CD4-positive, alpha-beta memory T cell (primary cell): ENCODE results near the gene BRK1. TPM values are rescaled to one million over a fixed set of nuclear protein-coding genes. Genes with fewer than 3 reads are reported as not detected.
"Not testable (repeated sequence)": the region's sequence is repeated elsewhere in the genome, so short reads cannot be mapped to it uniquely, and the experiment has no call there.

ENCODE experiments used
- CTCF ChIA-PET: fragments of 350-600 bp; sonication (Branson Sonifier 250); formaldehyde crosslinking; loops from one replicate; lab custom pipeline; 2021; ENCODE audit warnings: inconsistent platforms; ENCODE audit not compliant: partially characterized antibody; lab: Charles Lee
- POLR2A ChIA-PET: fragments of 350-600 bp; sonication (Branson Sonifier 250); formaldehyde crosslinking; loops from one replicate; lab custom pipeline; 2021; ENCODE audit not compliant: partially characterized antibody; lab: Charles Lee
- DNase-seq, 5 donors: peaks; one replicate each; pipeline versions ENCODE4 v3.0.0 to v3.0.0-alpha.2; 2020 to 2022; ENCODE audit warnings: mixed read lengths in 1 of 5
- H3K27ac ChIP-seq: one replicate; pipeline ENCODE4 v1.7.0; 2013; ENCODE audit warnings: low read depth, low read length
- H3K27me3 ChIP-seq: 2 replicates; pipeline ENCODE4 v1.7.0; 2013; ENCODE audit warnings: mild to moderate bottlenecking, low read length, moderate library complexity; ENCODE audit not compliant: insufficient read depth
- H3K36me3 ChIP-seq: 2 replicates; pipeline ENCODE4 v1.7.0; 2013; ENCODE audit warnings: mild to moderate bottlenecking, low read length, moderate library complexity; ENCODE audit not compliant: insufficient read depth
- H3K4me1 ChIP-seq: 2 replicates; pipeline ENCODE4 v1.7.0; 2013; ENCODE audit warnings: mild to moderate bottlenecking, low read length, moderate library complexity; ENCODE audit not compliant: insufficient read depth
- H3K4me3 ChIP-seq, 2 donors: one replicate each; pipeline ENCODE4 v1.7.0; 2013; ENCODE audit warnings: low read length in 2 of 2, mild to moderate bottlenecking in 1 of 2
- H3K9me3 ChIP-seq, 2 donors: one replicate each; pipeline ENCODE4 v1.7.0; 2013; ENCODE audit warnings: low read length in 2 of 2, control low read depth in 1 of 2; ENCODE audit not compliant: control insufficient read depth in 1 of 2
- H3K27ac Mint-ChIP-seq, 7 donors: one replicate each; pipeline ENCODE4 v1.8.0; 2020 to 2021; ENCODE audit warnings: mixed read lengths in 7 of 7, mild to moderate bottlenecking in 6 of 7, inconsistent platforms in 3 of 7, moderate library complexity in 3 of 7
- H3K27me3 Mint-ChIP-seq, 2 donors: one replicate each; pipeline ENCODE4 v1.8.0; 2020 to 2021; ENCODE audit warnings: mixed read lengths in 2 of 2
- H3K36me3 Mint-ChIP-seq, 2 donors: one replicate each; pipeline ENCODE4 v1.8.0; 2020 to 2021; ENCODE audit warnings: mixed read lengths in 2 of 2, inconsistent platforms in 1 of 2, mild to moderate bottlenecking in 1 of 2
- H3K4me1 Mint-ChIP-seq, 4 donors: one replicate each; pipeline ENCODE4 v1.8.0; 2020 to 2021; ENCODE audit warnings: mixed read lengths in 4 of 4, mild to moderate bottlenecking in 1 of 4
- H3K4me3 Mint-ChIP-seq, 8 donors: one replicate each; pipeline ENCODE4 v1.8.0; 2020 to 2021; ENCODE audit warnings: mixed read lengths in 8 of 8, mild to moderate bottlenecking in 7 of 8, moderate library complexity in 6 of 8, inconsistent platforms in 3 of 8
- H3K9me3 Mint-ChIP-seq, 8 donors: one replicate each; pipeline ENCODE4 v1.8.0; 2020 to 2021; ENCODE audit warnings: mixed read lengths in 8 of 8, mild to moderate bottlenecking in 5 of 8, inconsistent platforms in 3 of 8, moderate library complexity in 1 of 8
- intact Hi-C: fragments of 100-400 bp; cut with micrococcal nuclease; formaldehyde crosslinking; loops from one replicate; pipeline ENCODE4 v1.15.1; 2023
- polyA plus RNA-seq, 2 donors: library from polyadenylated mRNA; unstranded; fragments of 300-500 nt; fragmentation: Illumina TruSeq; gene quantifications; one replicate each; pipeline ENCODE4 v1.2.3, GENCODE V29; 2021
- total RNA-seq, 2 experiments: library from RNA; stranded (reverse); gene quantifications; one replicate each; pipeline ENCODE4 v1.2.3, GENCODE V29; 2021

BRK1 gene
- total RNA-seq (10 to 100 TPM; 73.0 to 78.1 TPM), polyA plus RNA-seq (100 to 1,000 TPM; 211 to 279 TPM)

DNA sequence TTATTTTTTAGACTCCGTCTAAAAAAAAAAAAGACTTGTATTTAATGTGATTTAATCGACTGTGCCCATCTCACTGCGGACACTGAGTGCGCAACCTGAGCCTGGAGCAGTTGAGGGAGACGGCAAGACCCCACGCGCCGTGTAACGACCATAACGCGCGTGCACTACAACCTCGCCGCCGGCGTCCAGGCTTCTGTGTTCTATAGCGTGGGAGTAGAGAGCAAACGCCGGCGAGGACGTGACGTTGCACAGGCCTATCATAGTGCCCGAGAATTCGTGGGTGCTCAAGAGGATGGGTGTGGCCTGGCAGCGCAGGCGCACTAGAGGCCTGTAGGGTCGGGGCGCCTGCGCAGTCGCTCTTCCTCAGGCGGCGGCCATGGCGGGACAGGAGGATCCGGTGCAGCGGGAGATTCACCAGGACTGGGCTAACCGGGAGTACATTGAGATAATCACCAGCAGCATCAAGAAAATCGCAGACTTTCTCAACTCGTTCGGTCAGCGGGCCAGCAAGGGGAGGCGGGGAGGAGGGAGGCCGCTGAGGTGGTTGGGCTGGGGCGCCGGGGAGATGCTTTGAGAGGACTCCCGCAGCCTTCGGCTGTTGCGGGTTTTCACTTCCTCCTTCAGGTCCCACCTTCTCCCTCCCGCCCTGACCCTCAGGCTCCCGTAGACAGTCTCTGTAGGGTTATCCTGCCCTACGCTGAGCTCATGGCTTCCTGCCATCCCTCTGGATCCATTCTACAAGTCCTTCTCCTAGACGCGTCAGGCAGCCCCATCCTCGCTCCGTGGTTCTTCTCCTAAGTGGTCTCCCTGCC, at the start of gene BRK1:
Gene BRK1, plus strand, starts transcription at position 350 of the 812 bp plus-strand sequence. Its CDS starts 27 bp downstream, at position 377.
- Histone ChIP-seq H3K36me3 (peaks cover 9% of the 10 kb centered on the region), H3K9me3 (no peaks in the 10 kb centered on the region), H3K4me1 (peaks cover 39% of the 10 kb centered on the region), H3K4me3 (peak within 1 kb of the TSS; percentile 89 to 98), H3K27me3 (no peaks in the 10 kb centered on the region), H3K27ac (peak within 1 kb of the TSS; percentile 84)
- H3K4me1 Mint-ChIP-seq: peaks cover 22 to 52% (median 31%) of the 10 kb centered on the region in 4 donors
- no peaks in the 10 kb centered on the region for H3K9me3 Mint-ChIP-seq
- peak within 1 kb of the TSS; percentile 95 to 100 (median 99) for H3K4me3 Mint-ChIP-seq
- peak; percentile 89 to 95 (median 93) for DNase-seq
- H3K27me3 Mint-ChIP-seq: peaks cover 0 to 1% of the 10 kb centered on the region in 2 donors
- intact Hi-C loops: loop anchor here (1.0 to 2.0 kb wide), 9 partner anchors 26 to 719 kb away; partner anchors contain the start of genes BRPF1, CRELD1, FANCD2 and SEC13
- H3K36me3 Mint-ChIP-seq: peaks cover 0 to 22% of the 10 kb centered on the region in 2 donors
- ChIA-PET CTCF (interaction anchor here (1.2 to 1.5 kb wide), 2 partner anchors 18 to 108 kb away, joined by 3 to 4 read pairs; no protein-coding TSS in a partner anchor), POLR2A (interaction anchor here (1.0 to 2.0 kb wide), 8 partner anchors 26 to 183 kb away, joined by 3 to 9 read pairs (median 3); partner anchors contain the start of genes CRELD1 and VHL)
- H3K27ac Mint-ChIP-seq: peak within 1 kb of the TSS; percentile 96 to 100 (median 98)

DNA sequence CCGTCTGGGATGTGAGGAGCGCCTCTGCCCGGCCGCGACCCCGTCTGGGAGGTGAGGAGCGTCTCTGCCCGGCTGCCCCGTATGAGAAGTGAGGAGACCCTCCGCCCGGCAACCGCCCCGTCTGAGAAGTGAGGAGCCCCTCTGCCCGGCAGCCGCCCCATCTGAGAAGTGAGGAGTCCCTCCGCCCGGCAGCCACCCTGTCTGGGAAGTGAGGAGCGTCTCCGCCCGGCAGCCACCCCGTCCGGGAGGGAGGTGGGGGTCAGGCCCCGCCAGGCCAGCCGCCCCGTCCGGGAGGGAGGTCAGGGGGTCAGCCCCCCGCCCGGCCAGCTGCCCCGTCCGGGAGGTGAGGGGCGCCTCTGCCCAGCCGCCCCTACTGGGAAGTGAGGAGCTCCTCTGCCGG, 45.4 kb upstream of the BRK1 start:
- H3K4me1 Mint-ChIP-seq, H3K27me3 ChIP-seq, H3K4me3 Mint-ChIP-seq, H3K27ac ChIP-seq, POLR2A ChIA-PET, DNase-seq, H3K9me3 Mint-ChIP-seq, H3K27ac Mint-ChIP-seq, H3K27me3 Mint-ChIP-seq, intact Hi-C loops, H3K9me3 ChIP-seq, H3K36me3 ChIP-seq, CTCF ChIA-PET, H3K4me3 ChIP-seq, H3K4me1 ChIP-seq: not testable (repeated sequence)
- peaks cover 25 to 32% of the 10 kb centered on the region in 2 donors for H3K36me3 Mint-ChIP-seq

DNA sequence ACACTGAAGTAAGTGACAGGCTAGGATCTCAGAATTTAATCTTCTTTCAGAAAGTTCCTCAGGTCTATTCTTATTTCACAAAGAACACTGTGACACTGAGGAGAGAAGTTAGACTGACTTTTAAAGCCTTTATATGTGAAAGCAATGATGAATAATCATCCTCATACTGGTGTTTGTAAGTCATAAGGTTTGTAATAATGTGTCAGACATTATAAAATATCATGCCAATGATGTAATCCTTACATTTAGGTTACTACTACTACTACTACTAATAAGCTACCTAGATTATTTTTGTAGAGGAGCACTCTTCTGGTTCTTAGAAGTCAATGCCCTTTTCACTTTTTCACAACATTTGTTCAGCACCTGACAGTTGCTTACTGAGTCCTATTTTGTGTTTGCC, 40.8 kb upstream of the BRK1 start:
- Mint-ChIP-seq H3K27me3 (no peaks in the 10 kb centered on the region), H3K4me3 (no peak overlapping the region), H3K36me3 (peaks cover 6 to 8% of the 10 kb centered on the region in 2 donors), H3K9me3 (no peaks in the 10 kb centered on the region), H3K27ac (no peak overlapping the region), H3K4me1 (no peaks in the 10 kb centered on the region)
- ChIA-PET CTCF (no interaction called here), POLR2A (no interaction called here)
- intact Hi-C loops: no loop called here
- Histone ChIP-seq H3K27me3 (no peaks in the 10 kb centered on the region), H3K9me3 (no peaks in the 10 kb centered on the region), H3K4me1 (no peaks in the 10 kb centered on the region), H3K36me3 (no peaks in the 10 kb centered on the region), H3K27ac (no peak overlapping the region), H3K4me3 (no peak overlapping the region)
- no peak for DNase-seq

DNA sequence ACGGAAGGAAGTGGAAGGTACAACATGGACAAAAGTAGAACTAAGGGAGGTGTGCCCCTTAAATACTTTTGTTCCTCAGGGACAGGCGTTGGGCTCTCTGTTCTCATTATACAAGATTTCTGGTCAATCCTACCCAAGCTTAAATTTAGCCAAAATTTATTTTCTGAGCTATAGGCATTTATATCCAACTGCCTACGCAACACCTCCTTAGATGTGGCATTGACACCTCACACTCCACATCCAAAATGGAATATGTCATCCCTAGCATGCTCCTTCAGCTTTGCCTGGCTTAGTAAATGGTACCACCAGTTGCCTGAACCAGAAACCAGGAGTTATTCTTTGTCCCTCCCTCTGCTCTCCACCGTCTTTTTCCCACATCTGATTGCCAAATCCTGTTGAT, 33.6 kb upstream of the BRK1 start:
- POLR2A ChIA-PET: no interaction called here
- Mint-ChIP-seq H3K4me1 (no peaks in the 10 kb centered on the region), H3K36me3 (peaks cover 21 to 30% of the 10 kb centered on the region in 2 donors), H3K9me3 (no peaks in the 10 kb centered on the region), H3K27ac (peak overlapping the region in 2 of 7 donors; percentile 6 to 64), H3K4me3 (no peak overlapping the region), H3K27me3 (no peaks in the 10 kb centered on the region)
- intact Hi-C loops: no loop called here
- no peak overlapping the region for H3K4me3 ChIP-seq
- DNase-seq: no peak
- H3K36me3 ChIP-seq: no peaks in the 10 kb centered on the region
- H3K27ac ChIP-seq: no peak overlapping the region
- no peaks in the 10 kb centered on the region for H3K9me3 ChIP-seq
- H3K4me1 ChIP-seq: no peaks in the 10 kb centered on the region
- no peaks in the 10 kb centered on the region for H3K27me3 ChIP-seq
- CTCF ChIA-PET: no interaction called here

DNA sequence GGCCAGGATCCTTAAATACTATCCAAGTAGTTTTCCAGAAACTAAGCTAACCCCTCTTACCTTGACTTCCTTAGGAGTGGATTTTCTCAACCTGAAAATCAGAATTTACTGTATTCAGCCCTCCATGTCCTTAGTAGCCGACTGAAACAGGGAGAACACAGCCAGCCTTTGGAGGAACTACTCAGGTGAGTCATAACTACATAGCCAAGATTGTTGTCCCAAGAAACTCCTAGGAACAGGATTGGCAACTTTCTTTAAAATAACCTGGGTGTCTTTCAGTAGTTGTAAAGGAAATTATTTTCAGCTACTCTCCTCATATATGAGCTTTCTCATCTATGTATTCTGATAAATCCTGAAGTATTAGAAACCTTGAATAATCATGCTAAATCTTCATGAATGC, 29.7 kb upstream of the BRK1 start:
- no peaks in the 10 kb centered on the region for H3K4me1 Mint-ChIP-seq
- intact Hi-C loops: no loop called here

DNA sequence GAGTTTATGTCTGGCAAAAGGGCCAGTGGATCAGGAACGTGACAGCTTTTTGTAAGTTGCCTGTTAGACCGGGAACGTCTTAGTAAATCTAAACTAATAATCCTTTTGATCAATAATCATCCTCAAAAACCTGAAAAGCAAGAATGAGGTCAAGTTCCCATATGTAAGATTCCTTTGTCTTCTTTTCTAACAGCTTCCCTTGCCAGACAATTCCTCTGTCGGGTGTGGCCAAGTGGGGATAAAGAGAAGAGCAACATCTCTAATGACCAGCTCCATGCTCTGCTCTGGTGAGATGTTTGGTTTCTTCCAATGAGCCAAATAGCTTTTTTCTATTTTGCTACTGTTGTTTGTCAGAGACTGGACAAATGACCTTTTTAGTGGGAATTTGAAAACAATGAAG, 27.2 kb upstream of the BRK1 start:
- Mint-ChIP-seq H3K27ac (peak overlapping the region in 2 of 7 donors; percentile 2 to 28), H3K27me3 (no peaks in the 10 kb centered on the region), H3K36me3 (peaks cover 26 to 34% of the 10 kb centered on the region in 2 donors), H3K4me3 (no peak overlapping the region), H3K4me1 (no peaks in the 10 kb centered on the region), H3K9me3 (no peaks in the 10 kb centered on the region)
- no peak overlapping the region for H3K27ac ChIP-seq
- H3K27me3 ChIP-seq: no peaks in the 10 kb centered on the region
- H3K36me3 ChIP-seq: peaks cover 5% of the 10 kb centered on the region
- DNase-seq: no peak
- ChIA-PET POLR2A (interaction anchor here (0.6 kb wide), 1 partner anchor 175 kb away, joined by 3 read pairs; no protein-coding TSS in a partner anchor), CTCF (no interaction called here)
- no peaks in the 10 kb centered on the region for H3K4me1 ChIP-seq
- H3K4me3 ChIP-seq: no peak overlapping the region
- intact Hi-C loops: no loop called here
- no peaks in the 10 kb centered on the region for H3K9me3 ChIP-seq

More for the DNA sequence above, 29.7 kb upstream of the BRK1 start:
- DNase-seq: no peak
- CTCF ChIA-PET: no interaction called here
- H3K36me3 Mint-ChIP-seq: peaks cover 29 to 44% of the 10 kb centered on the region in 2 donors
- no peak overlapping the region for H3K27ac Mint-ChIP-seq
- Histone ChIP-seq H3K27me3 (no peaks in the 10 kb centered on the region), H3K4me1 (no peaks in the 10 kb centered on the region), H3K27ac (no peak overlapping the region), H3K36me3 (no peaks in the 10 kb centered on the region), H3K4me3 (no peak overlapping the region), H3K9me3 (no peaks in the 10 kb centered on the region)
- H3K27me3 Mint-ChIP-seq: no peaks in the 10 kb centered on the region
- H3K4me3 Mint-ChIP-seq: no peak overlapping the region
- H3K9me3 Mint-ChIP-seq: no peaks in the 10 kb centered on the region
- POLR2A ChIA-PET: no interaction called here

DNA sequence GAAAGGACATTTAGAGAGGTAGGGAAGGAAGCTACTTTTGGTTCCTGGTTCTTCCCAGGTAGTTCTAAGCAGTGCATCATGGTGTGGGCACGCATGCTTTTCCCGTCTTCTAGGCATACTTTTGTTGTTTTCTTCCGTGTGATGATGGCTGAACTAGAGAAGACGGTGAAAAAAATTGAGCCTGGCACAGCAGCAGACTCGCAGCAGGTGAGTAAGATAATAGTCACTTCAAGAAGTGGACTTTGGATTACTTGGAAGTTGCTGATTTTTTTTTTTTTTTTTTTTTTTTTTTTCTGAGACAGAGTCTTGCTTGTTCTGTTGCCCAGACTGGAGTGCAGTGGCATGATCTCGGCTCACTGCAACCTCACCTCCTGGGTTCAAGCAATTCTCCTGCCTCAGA, 25.3 kb upstream of the BRK1 start:
- Mint-ChIP-seq H3K9me3 (no peaks in the 10 kb centered on the region), H3K4me1 (no peaks in the 10 kb centered on the region), H3K36me3 (peaks cover 28% of the 10 kb centered on the region in 2 donors), H3K27me3 (no peaks in the 10 kb centered on the region), H3K4me3 (no peak overlapping the region), H3K27ac (peak overlapping the region in 1 of 7 donors; percentile 10)
- H3K27ac ChIP-seq: no peak overlapping the region
- CTCF ChIA-PET: no interaction called here
- DNase-seq: no peak
- intact Hi-C loops: no loop called here
- no peaks in the 10 kb centered on the region for H3K4me1 ChIP-seq
- no peak overlapping the region for H3K4me3 ChIP-seq
- POLR2A ChIA-PET: no interaction called here
- H3K9me3 ChIP-seq: no peaks in the 10 kb centered on the region
- H3K27me3 ChIP-seq: no peaks in the 10 kb centered on the region
- peaks cover 5% of the 10 kb centered on the region for H3K36me3 ChIP-seq
